ENCODE data around the gene SLC34A1.
A peak's percentile ranks its signal among the peaks of the same experiment; 100 is the strongest.

Gene SLC34A1

DNA sequence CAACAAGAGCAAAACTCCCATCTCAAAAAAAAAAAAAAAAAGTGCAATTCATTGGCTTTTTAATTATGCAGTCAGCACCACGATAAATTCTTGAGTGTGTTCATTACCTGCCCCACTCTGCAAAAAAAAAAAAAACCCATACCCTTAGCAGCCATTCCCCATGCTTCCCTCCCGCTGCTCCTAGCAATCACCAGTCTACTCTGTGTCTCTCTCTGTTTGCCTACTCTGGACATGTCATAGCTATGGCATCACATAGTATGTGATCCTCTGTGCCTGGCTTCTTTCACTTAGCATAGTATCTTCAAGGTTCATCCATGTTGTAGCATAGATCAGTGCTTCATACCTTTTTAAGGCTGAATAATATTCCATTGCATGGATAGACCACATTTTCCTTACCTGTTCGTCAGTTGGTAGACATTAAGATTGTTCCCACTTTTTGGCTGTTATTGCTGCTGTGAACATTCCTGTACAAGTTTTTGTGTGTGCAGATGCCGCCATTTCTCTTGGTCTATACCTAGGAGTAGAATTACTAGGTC lies 55.4 kb downstream of the SLC34A1 start:
- no peaks in the 10 kb centered on the region for H3K4me1 ChIP-seq (ENCODE audit: insufficient read depth, poor library complexity, severe bottlenecking)
- no peak overlapping the region for H3K4me3 ChIP-seq (ENCODE audit: severe bottlenecking)
- DNase-seq (ENCODE audit: low spot score) (no peak), ATAC-seq (ENCODE audit: low read depth) (no peak)
- TF ChIP-seq, protein P1, sequence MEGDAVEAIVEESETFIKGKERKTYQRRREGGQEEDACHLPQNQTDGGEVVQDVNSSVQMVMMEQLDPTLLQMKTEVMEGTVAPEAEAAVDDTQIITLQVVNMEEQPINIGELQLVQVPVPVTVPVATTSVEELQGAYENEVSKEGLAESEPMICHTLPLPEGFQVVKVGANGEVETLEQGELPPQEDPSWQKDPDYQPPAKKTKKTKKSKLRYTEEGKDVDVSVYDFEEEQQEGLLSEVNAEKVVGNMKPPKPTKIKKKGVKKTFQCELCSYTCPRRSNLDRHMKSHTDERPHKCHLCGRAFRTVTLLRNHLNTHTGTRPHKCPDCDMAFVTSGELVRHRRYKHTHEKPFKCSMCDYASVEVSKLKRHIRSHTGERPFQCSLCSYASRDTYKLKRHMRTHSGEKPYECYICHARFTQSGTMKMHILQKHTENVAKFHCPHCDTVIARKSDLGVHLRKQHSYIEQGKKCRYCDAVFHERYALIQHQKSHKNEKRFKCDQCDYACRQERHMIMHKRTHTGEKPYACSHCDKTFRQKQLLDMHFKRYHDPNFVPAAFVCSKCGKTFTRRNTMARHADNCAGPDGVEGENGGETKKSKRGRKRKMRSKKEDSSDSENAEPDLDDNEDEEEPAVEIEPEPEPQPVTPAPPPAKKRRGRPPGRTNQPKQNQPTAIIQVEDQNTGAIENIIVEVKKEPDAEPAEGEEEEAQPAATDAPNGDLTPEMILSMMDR (IDR thresholded peaks at IDR 0.05; ENCODE audit: poor library complexity, severe bottlenecking), result no peak
- no peaks in the 10 kb centered on the region for H3K27me3 ChIP-seq (ENCODE audit: insufficient read depth, poor library complexity, severe bottlenecking)
- H3K9me3 ChIP-seq (ENCODE audit: severe bottlenecking), result no peaks in the 10 kb centered on the region
- H3K27ac ChIP-seq (ENCODE audit: poor library complexity, severe bottlenecking), result no peak overlapping the region
- peaks cover 34% of the 10 kb centered on the region for H3K36me3 ChIP-seq (ENCODE audit: low read depth)

DNA sequence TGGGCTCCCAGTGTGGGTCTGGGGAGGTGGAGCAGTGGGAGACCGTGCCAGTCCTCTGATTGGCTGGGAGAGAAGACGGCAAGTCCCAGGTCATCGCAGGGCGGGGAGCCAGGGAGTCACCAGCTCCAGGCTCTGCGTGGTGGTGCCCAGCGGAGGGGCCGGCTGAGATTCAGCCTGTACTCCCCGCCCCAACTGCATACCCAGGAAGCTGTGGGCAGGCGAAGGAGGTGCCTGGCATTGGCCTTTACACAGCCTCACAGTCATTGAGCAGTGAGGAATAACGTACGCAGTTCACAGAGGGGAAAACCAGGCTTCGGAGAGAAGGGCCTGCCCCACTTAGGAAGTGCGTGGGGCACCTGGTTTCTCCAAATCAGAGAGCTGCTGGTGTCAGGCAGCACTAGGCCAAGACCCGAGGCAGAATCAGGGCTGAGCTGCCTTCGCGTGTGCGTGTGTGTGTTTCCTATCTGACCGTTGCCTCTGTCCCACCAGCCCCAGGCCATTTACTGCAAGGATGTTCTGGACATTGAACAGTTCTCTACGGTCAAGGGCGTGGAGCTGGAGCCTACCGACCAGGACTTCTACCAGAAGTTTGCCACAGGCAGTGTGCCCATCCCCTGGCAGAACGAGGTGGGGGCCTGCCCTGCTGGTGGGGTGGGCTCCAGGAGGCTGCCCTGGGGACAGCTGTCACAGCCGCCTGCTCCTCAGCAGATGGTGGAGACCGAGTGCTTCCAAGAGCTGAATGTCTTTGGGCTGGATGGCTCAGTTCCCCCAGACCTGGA lies 56.2 kb downstream of the SLC34A1 start:
- peak; percentile 75 for DNase-seq (ENCODE audit: low spot score)
- Histone ChIP-seq H3K9me3 (ENCODE audit: severe bottlenecking) (no peaks in the 10 kb centered on the region), H3K4me3 (ENCODE audit: severe bottlenecking) (no peak overlapping the region), H3K27me3 (ENCODE audit: insufficient read depth, poor library complexity, severe bottlenecking) (no peaks in the 10 kb centered on the region), H3K4me1 (ENCODE audit: insufficient read depth, poor library complexity, severe bottlenecking) (no peaks in the 10 kb centered on the region), H3K27ac (ENCODE audit: poor library complexity, severe bottlenecking) (no peak overlapping the region), H3K36me3 (ENCODE audit: low read depth) (peaks cover 26% of the 10 kb centered on the region)
- TF ChIP-seq, protein P1 (IDR thresholded peaks at IDR 0.05; ENCODE audit: poor library complexity, severe bottlenecking), result no peak
- no peak for ATAC-seq (ENCODE audit: low read depth)

DNA sequence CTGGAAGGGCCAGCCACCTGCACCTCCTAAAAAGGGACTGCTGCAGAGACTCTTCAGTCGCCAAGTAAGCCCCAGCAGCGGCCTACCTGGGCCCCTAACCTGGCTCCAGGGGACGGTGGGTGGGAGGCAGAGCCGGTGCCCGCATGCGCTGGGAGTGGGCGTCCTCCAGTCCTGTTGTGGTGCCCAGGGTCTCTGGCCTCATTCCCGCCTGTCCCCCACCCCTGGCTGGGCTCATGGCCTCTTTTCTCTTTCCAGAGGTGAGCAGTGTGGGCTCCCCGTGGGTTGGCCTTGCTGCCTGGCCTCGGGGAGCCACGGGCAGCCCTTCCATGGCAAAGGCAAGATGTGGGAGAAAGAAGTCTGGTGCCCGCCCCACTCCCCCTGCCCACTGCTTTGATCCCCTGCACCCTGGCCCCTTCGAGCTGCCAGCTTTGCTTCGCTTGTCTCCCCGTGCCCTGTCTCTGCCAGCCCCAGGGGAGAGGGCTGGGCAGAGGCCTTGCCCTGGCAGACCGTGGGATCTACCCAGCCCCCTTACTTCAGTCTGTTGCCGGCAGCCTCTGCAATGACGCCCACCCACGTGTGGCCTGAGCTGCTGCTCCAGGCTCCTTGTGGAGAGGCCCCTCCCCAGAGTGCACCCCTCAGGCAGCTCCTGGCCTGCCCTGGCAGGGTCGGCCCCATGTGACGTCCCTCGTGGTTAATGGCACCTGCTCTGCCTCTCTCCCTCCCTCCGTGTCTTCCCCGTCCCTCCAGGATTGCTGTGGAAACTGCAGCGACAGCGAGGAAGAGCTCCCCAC lies 57.0 kb downstream of the SLC34A1 start:
- H3K4me1 ChIP-seq (ENCODE audit: insufficient read depth, poor library complexity, severe bottlenecking), result no peaks in the 10 kb centered on the region
- no peak overlapping the region for H3K27ac ChIP-seq (ENCODE audit: poor library complexity, severe bottlenecking)
- ATAC-seq (ENCODE audit: low read depth) (0 out of 3 replicates have a peak, but pooled peaks have one; percentile 0), DNase-seq (ENCODE audit: low spot score) (no peak)
- H3K27me3 ChIP-seq (ENCODE audit: insufficient read depth, poor library complexity, severe bottlenecking), result no peaks in the 10 kb centered on the region
- H3K36me3 ChIP-seq (ENCODE audit: low read depth), result peaks cover 20% of the 10 kb centered on the region
- TF ChIP-seq, protein P1 (IDR thresholded peaks at IDR 0.05; ENCODE audit: poor library complexity, severe bottlenecking), result no peak
- no peak overlapping the region for H3K4me3 ChIP-seq (ENCODE audit: severe bottlenecking)
- no peaks in the 10 kb centered on the region for H3K9me3 ChIP-seq (ENCODE audit: severe bottlenecking)

DNA sequence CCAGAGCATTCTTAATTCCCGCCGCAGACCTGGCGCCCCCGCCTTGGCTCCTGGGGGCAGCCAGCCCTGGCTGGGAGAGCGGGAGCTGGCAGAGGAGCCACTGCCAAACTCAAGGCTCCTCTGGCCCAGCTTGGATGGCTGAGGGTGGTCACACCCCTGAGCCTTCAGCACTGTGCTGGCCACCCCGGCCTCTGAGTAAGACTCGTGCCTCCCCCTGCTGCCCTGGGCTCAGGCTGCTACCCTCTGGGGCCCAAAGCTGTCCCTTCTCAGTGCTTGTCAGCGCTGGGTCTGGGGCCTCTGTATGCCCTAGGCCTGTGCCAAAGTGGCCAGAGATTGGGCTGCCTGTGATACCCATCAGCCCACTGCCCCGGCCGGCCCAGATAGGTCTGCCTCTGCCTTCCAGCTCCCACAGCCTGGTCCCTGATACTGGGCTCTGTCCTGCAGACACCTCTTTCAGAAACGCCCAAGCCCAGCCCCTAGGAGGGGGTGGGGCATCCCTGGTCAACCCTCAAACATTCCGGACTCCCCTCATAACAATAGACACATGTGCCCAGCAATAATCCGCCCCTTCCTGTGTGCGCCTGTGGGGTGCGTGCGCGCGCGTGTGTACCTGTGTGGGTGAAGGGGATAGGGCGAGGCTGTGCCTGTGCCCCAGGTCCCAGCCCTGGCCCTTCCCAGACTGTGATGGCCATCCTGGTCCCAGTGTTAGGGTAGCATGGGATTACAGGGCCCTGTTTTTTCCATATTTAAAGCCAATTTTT lies 58.0 kb downstream of the SLC34A1 start:
- ATAC-seq (ENCODE audit: low read depth) (peak; percentile 3), DNase-seq (ENCODE audit: low spot score) (no peak)
- Histone ChIP-seq H3K9me3 (ENCODE audit: severe bottlenecking) (no peaks in the 10 kb centered on the region), H3K36me3 (ENCODE audit: low read depth) (peaks cover 10% of the 10 kb centered on the region), H3K27me3 (ENCODE audit: insufficient read depth, poor library complexity, severe bottlenecking) (no peaks in the 10 kb centered on the region), H3K27ac (ENCODE audit: poor library complexity, severe bottlenecking) (peak overlapping the region; percentile 0), H3K4me1 (ENCODE audit: insufficient read depth, poor library complexity, severe bottlenecking) (no peaks in the 10 kb centered on the region), H3K4me3 (ENCODE audit: severe bottlenecking) (no peak overlapping the region)
- TF ChIP-seq, protein P1 (IDR thresholded peaks at IDR 0.05; ENCODE audit: poor library complexity, severe bottlenecking), result no peak
